OCI-LY3 (cell line): ENCODE results near the gene CHID1.

ENCODE experiments used
- EZH2phosphoT487 ChIP-seq: fragments of 200-600 bp; shearing (Covaris generic); IDR thresholded peaks from 2 replicates; pipeline ENCODE4 v1.6.1; 2018; ENCODE audit warnings: antibody characterized with exemption, mixed run types, low read depth
- TF ChIP-seq, protein P1 (sequence below): fragments of 200-600, 300-600 bp; sonication (generic); IDR thresholded peaks from 2 replicates; pipeline ENCODE4 v1.5.1; 2014; ENCODE audit warnings: antibody characterized with exemption, low read length, low read depth

DNA sequence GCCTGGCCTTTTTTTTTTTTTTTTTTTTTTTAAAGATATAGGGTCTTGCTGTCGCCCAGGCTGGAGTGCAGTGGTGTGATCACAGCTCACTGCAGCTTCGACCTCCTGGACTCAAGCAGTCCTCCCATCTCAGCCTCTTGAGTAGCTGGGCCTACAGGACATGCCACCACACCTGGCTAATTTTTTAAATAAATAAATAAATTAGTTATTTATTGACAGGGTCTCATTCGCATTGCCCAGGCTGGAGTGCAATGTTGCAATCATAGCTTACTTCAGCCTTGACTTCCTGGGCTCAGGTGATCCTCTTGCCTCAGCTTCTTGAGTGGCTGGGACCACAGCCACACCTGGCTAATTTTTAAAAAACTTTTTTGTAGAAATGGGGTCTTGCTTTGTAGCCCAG is 25.6 kb upstream of the CHID1 start:
- TF ChIP-seq, protein P1, sequence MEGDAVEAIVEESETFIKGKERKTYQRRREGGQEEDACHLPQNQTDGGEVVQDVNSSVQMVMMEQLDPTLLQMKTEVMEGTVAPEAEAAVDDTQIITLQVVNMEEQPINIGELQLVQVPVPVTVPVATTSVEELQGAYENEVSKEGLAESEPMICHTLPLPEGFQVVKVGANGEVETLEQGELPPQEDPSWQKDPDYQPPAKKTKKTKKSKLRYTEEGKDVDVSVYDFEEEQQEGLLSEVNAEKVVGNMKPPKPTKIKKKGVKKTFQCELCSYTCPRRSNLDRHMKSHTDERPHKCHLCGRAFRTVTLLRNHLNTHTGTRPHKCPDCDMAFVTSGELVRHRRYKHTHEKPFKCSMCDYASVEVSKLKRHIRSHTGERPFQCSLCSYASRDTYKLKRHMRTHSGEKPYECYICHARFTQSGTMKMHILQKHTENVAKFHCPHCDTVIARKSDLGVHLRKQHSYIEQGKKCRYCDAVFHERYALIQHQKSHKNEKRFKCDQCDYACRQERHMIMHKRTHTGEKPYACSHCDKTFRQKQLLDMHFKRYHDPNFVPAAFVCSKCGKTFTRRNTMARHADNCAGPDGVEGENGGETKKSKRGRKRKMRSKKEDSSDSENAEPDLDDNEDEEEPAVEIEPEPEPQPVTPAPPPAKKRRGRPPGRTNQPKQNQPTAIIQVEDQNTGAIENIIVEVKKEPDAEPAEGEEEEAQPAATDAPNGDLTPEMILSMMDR = no peak
- no peak for TF ChIP-seq EZH2phosphoT487
